ENCODE data around the gene UNC5B.
"Not testable (repeated sequence)": the region's sequence is repeated elsewhere in the genome, so short reads cannot be mapped to it uniquely, and the experiment has no call there.

Gene UNC5B

DNA sequence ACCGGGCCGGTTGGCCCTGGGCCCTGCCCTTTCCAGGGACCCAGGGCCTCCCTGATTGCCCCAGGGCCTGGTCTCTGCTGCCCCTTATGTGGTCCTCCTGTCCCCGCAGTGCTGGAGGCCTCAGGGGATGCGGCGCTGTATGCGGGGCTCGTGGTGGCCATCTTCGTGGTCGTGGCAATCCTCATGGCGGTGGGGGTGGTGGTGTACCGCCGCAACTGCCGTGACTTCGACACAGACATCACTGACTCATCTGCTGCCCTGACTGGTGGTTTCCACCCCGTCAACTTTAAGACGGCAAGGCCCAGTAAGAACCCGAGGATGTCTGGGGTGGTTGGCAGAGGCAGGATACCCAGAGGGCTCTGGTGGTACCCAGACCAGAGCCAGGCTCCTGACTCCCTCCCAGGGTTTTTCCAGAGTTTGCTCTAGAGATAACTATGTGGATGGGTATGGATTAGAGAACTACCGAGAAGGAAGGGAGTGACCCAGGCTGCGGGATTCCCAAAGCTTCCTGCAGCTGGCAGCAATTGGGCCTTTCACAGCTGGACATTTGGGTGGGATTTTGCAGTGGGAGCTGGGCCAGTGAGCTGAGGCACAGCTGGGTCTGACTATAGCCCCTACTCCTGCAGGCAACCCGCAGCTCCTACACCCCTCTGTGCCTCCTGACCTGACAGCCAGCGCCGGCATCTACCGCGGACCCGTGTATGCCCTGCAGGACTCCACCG lies 78.6 kb downstream of the UNC5B start:
- intact Hi-C loops (cut with DNase I): no loop called here
- peak in 3 of 10 donors; percentile 58 to 72 (median 61) for DNase-seq

DNA sequence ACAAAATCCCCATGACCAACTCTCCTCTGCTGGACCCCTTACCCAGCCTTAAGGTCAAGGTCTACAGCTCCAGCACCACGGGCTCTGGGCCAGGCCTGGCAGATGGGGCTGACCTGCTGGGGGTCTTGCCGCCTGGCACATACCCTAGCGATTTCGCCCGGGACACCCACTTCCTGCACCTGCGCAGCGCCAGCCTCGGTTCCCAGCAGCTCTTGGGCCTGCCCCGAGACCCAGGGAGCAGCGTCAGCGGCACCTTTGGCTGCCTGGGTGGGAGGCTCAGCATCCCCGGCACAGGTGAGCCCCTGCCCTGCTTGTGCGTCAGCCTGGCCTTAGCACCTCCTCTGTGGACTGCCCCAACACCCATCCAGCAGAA lies 79.1 kb downstream of the UNC5B start:
- intact Hi-C loops (cut with DNase I): no loop called here
- DNase-seq: peak in 3 of 10 donors; percentile 53 to 82 (median 67)

DNA sequence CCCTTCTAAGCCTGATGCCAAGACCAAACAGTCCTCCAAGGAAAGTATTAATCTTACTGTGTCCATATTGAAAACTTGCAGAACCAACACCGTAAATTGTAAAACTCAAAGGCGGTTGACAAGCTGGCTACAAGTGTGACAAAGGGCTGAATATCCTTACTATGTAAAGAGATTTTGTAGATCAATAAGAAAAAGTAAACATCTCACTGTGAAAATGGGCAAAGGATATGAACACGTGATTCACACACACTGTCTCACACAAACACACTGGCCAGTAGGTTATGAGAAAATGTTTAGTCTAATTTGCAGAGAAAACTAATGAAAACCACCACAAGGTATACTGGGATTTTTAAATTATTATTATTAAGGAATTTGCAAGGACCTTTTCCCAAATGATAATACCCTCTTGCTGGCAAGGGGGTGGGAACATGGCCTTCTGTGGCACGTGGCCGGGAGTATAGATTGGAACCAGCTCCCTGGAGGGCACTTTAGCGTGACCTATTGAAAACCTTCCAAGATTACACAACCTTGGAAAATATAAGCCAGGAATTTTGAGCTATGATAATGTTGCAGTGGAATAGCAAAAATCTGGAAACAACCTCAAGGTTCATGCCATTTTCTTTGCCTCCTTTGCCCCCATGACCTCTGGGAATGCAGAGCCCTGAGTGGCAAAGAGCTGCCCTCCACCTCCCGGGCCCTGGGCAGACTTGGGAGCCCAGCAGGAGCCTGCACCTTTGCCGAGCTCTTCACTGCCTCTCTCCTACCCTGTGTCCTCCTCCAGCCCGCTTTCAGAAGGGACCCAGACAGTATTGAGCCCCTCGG lies 80.5 kb downstream of the UNC5B start:
- intact Hi-C loops (cut with DNase I): no loop called here
- peak in 2 of 10 donors; percentile 40 to 51 for DNase-seq

DNA sequence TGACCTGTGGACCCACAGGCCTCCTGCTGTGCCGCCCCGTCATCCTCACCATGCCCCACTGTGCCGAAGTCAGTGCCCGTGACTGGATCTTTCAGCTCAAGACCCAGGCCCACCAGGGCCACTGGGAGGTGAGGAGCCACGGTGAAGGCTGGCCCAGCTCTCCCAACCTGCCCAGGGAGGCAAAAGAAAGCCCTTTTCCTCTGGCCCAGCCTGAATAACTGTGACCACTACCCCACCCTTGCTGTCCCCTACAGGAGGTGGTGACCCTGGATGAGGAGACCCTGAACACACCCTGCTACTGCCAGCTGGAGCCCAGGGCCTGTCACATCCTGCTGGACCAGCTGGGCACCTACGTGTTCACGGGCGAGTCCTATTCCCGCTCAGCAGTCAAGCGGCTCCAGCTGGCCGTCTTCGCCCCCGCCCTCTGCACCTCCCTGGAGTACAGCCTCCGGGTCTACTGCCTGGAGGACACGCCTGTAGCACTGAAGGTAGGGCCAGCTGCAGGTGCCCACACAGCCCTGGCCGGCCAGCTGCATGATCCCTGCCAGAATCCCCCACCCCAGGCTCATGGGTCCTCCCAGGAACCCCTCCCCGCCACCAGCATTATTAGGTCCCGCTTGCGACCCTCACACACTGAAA lies 81.2 kb downstream of the UNC5B start:
- DNase-seq: peak in 6 of 10 donors; percentile 34 to 92 (median 72)
- intact Hi-C loops (cut with DNase I): no loop called here

DNA sequence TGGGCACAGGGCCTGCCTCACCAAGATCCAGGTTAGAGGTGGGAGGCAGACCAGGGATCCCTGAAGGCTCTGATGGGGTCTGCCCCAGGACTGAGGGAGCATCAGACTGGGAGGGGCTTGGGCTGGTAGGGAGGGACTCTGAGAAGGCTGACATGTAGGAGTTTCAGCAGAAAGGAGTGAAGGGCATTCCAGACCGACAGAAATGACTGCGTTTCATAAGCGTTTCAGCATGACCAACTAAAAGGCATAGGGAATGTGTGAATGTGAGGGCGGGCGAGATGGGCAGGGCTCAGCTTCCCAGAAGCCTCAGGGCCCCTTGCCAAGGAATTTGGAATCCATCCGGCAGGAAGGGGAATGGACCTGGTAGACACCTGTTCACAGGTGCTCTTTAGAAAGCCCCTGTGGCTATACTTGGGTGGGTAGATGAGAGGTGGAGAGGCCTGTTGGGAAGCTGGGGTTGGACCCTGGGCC lies 81.8 kb downstream of the UNC5B start:
- DNase-seq: peak in 5 of 10 donors; percentile 36 to 82 (median 77)
- intact Hi-C loops (cut with DNase I): no loop called here

DNA sequence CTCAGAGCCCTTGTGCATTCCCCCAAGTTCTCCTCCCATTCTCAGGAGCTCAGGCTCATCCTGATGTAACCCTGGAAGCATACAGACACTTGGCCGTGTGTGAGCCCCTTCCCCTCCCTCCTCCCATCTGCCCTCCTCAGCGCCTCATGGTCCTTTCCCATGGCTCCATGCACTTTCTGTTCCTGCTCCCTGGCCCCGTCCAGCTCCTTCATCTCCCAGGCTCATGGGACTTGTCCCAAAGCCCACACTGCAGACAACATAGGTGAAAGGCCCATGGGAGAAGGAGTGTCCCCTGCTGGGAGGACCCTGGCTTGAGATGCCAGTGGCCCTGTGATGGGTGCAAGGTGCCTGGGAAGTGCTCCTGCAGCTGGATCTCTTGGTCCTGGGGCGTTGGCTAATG lies 82.5 kb downstream of the UNC5B start:
- peak in 3 of 10 donors; percentile 54 to 58 (median 54) for DNase-seq
- intact Hi-C loops (cut with DNase I): no loop called here

DNA sequence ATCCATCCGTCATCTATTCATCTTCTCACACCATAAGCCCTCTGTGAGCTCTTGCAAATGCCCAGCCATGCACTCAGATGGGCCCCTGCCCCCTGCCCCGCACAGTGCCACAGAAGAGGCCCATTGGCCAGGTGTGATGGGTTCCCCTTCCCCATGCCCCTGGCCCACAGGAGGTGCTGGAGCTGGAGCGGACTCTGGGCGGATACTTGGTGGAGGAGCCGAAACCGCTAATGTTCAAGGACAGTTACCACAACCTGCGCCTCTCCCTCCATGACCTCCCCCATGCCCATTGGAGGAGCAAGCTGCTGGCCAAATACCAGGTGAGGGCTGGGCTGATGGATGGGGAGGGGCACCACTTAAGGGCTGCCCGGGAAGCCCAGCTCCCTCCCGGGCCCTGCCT lies 83.3 kb downstream of the UNC5B start:
- DNase-seq: peak in 2 of 10 donors; percentile 28 to 75
- intact Hi-C loops (cut with DNase I): no loop called here

DNA sequence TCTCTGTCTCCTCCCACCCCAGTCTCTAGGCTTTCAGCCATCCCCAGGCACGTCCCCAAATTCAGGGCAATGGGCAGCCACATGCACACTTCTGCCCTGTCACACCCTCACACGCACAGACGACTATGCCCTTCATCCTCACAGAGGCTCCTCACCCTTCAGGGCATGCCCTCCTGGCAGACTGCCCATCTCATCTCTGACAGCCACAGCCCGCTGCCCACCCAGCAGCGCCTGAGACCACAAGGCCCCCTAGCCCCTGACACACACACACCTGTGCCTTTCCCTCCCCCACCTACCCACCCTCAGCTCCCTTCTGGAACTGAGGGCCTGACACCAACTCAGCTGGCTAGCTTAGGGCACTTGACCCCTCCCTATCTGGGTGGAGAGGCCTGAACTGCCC lies 83.7 kb downstream of the UNC5B start:
- intact Hi-C loops (cut with DNase I): no loop called here
- DNase-seq: peak in 3 of 10 donors; percentile 25 to 64 (median 39)

DNA sequence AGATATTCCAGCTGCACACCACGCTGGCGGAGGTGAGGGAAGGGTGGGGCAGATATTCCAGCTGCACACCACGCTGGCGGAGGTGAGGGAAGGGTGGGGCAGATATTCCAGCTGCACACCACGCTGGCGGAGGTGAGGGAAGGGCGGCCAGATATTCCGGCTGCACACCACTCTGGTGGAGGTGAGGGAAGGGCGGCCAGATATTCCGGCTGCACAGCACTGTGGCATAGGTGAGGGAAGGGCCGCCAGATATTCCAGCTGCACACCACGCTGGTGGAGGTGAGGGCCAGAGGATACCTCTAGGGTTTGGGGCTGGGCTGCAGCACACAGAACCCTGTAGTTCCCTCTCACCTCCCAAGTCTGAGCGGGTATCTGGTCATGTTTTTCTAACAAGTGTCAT lies 84.4 kb downstream of the UNC5B start:
- intact Hi-C loops (cut with DNase I): not testable (repeated sequence)
- peak in 2 of 10 donors; percentile 57 to 60 for DNase-seq

DNA sequence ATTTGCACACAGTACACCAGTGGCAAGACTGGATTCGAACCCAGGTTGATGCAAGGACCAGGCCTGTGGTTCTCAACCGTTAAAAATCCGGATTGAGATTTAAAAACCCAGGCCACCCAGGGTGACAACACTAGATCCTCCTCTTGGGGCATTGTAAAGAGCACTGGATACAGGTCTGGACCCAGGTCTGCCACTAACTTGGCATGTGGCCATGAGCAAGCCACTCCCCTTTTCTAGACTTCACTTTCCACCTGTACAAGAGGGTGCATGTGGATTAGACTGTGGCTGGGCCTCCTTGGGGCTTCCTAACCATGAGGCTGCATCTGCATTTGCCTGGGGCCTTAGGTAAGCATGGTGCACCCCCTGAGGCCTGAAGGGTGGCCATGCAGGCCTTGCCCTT lies 85.0 kb downstream of the UNC5B start:
- peak in 1 of 10 donors; percentile 25 for DNase-seq

DNA sequence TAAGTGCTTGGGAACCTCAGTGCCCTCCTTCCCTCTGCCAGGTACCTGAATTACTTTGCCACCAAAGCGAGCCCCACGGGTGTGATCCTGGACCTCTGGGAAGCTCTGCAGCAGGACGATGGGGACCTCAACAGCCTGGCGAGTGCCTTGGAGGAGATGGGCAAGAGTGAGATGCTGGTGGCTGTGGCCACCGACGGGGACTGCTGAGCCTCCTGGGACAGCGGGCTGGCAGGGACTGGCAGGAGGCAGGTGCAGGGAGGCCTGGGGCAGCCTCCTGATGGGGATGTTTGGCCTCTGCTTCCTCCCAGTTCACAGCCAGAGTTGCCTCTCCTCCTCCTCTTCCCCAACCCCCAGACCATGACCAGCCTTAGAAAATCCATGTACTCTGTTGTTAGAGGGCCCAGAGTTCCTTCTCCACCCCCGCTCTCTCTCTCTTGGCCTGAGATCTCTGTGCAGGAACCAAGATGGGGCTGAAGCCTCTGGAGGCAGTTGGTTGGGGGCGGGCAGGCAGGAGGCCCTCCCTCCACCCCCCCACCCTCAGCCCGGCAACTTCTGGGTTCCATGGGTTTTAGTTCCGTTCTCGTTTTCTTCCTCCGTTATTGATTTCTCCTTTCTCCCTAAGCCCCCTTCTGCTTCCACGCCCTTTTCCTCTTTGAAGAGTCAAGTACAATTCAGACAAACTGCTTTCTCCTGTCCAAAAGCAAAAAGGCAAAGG lies 86.9 kb downstream of the UNC5B start:
- DNase-seq: peak in 3 of 10 donors; percentile 50 to 84 (median 63)
- intact Hi-C loops (cut with DNase I): no loop called here

More for the DNA sequence above, 85.0 kb downstream of the UNC5B start:
- intact Hi-C loops (cut with DNase I): no loop called here

DNA sequence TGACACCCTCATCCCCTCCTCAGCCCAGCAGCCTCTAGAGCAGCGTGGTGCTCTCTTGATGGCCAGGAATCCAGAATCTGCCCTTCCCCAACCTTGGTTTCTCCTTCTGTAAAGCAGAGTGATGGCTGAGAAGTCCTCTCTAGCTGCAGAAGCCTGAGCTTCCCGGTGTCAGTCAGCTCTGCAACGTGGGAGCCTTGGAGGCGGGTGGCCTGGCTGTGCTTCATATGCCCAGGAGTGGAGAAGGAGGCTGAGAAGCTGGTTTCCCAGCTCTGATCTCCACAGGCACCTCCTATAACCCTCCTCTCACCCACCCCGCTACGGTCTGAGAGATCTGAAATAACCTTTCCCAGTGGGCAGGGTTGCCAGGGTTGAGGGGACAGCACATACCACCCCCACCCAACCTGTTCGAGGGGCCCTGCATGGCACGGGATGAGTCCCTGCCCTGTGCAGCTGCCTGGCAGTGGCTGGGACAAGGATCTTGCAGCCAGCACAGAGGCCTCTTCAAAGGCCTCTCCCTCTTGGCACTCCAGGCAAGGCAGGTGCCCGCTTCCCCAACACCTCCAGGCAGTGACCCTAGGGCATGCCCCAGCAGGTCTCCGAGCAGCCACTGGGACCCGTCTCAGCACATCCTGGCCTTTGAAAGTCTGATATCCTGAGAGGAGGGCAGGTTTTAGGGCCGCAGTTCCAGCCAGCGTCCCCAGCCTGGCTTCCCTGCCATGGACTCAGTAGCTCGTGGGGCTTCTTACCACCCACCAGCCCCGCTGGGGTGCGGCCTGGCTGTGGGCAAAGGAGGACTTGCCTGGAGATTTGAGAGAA lies 88.4 kb downstream of the UNC5B start:
- intact Hi-C loops (cut with DNase I): no loop called here
- DNase-seq: peak in 2 of 10 donors; percentile 85 to 90

DNA sequence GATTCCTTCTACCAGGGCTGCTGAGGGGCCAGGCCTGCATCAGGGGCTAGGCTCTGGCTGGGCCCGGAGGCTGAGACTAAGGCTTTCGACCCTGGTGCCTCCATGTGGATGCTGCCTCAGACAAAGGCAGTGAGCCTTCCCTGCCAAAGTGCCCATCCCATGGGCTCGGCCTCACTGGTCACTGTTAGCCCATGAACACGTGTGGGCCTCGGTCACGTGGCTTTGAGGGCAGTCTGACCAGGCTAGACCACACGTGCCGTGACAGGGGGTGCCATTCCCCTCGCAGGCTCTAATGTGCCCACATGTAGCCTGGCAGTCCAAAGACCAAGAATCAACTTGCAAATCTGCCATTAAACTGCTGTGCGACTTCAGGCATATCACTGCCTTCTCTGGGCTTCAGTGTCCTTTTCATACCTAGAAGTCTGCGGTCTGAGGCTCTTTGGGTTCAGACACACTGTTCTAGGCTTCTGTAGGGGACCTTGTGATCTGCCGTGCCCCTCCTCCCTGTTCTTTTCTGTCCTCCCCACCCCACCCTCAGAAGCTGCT lies 89.1 kb downstream of the UNC5B start:
- peak in 2 of 10 donors; percentile 67 to 74 for DNase-seq
- intact Hi-C loops (cut with DNase I): no loop called here

DNA sequence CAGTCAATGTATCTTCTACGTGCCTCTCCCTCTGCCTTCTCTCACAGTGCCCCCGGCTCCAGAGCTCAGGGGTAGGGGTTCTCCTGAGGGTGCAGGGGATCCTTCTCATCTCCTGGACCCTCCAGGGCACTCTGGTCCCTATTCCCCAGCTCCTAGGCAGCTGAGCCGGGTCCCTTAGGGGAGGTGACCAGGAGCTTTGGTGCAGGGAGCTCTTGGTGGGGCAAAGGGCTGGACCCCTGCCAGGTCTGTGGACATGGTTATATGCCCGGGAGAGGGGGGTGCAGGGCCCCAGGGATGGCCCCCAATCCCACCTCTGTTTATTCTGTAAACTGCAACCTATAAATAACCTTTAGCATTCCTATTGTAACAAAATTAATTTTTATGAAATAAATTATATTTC lies 90.1 kb downstream of the UNC5B start:
- intact Hi-C loops (cut with DNase I): no loop called here
- DNase-seq: peak in 2 of 10 donors; percentile 70 to 85

DNA sequence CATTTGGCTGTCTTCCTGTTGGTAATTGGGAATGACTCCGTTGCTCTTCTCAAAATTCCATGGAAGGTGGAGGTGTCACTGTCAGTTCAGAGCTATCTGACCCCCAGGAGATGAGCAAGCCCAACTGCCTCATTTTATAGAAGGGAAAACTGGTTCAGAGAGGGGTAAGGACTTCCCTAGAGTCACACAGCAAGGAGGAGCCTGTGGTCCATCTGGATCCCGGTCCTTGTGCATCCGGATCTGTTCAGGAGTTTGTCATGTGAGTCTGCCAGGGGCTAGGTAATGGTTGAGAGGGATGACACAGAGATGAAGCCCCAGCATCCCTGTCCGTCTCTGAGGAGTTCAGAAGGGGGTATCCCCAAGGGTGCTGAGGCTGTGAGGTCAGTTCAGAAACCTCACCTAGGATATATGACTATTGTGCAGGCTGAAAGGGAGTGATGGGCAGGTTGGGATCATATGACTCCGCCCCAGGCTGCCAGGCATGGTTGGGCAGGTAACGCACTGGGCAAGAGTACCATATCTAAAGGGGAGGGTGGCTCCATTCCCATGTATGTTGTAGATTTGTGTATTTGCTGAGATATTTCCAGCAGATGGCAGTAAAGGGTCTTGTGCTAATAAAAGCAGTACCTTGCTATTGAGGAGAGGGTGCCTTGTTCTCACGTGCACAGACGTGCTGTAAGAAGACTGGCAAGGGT lies 90.7 kb downstream of the UNC5B start:
- DNase-seq: peak in 2 of 10 donors; percentile 48 to 70
- intact Hi-C loops (cut with DNase I): no loop called here

DNA sequence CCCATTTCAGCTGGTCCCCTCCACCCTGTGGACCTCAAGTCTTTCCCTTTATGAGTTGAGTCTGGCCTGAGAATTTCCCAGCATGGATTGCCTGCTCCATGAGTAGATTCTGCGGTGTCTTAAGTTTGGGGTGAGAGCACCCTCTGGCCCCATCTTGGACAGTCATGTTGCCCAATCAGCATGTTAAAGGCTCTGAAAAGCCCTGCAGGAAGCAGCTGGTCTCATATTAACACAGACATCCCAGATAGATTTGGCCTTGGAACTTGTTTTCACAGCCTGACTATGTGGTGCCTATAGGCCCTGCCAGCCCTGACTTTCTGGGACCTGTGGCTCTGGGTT lies 91.2 kb downstream of the UNC5B start:
- DNase-seq: peak in 1 of 10 donors; percentile 15
- intact Hi-C loops (cut with DNase I): no loop called here

DNA sequence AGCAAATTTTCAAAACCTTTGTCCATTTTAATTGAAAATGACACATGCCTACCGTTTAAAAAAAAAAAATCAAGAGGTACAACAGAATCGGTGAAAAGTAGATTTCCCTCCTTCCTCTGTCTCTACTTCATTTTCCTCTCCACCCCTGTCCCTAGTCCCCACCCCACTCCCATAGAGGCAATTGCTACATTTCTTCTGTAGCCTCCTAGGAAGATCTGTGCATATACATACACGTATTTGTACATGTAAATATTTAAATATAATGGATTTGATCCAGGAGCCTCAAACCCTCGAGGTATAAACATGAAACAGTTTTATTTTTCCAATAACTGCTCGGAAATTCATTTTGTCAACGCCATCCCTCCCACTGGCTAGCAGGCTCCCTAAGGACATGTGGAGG lies 92.5 kb downstream of the UNC5B start:
- intact Hi-C loops (cut with DNase I): no loop called here
- DNase-seq: no peak

DNA sequence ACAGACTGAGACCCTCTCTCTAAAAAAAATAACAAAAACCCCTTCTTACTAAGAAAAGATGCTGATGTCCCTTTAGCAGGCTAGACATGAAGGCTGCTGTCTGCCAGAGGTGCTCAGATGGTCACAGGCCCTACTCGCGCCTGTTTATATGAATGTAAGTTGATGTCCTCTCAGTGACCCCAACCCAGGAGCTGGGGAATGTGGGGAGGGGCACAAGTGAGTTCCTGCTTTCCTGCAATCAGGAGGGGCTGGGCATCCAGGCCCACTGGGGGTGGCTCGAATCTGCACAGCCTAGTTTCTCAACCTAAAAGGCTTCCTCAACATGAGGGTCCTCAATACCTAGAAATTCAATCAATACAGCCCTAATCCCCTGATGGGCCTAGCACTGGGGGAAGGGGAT lies 94.6 kb downstream of the UNC5B start:
- intact Hi-C loops (cut with DNase I): no loop called here
- peak in 2 of 10 donors; percentile 15 to 55 for DNase-seq
